ENCODE measurements around the gene KRTAP10-8. TPM values are rescaled to one million over a fixed set of nuclear protein-coding genes. Genes with fewer than 3 reads are reported as not detected.
"Not testable (repeated sequence)": the region's sequence is repeated elsewhere in the genome, so short reads cannot be mapped to it uniquely, and the experiment has no call there.

KRTAP10-8 gene
- total RNA-seq, 1 experiment from 2014 or later: not detected

- intact Hi-C loops (cut with micrococcal nuclease): no loop called here
- Histone ChIP-seq H3F3A (ENCODE audit: low read length, unreplicated experiment) (no peaks in the 10 kb centered on the region), H3K27me3 (ENCODE audit: low read length) (no peaks in the 10 kb centered on the region), H4K20me1 (ENCODE audit: low read length) (no peaks in the 10 kb centered on the region), H3K4me1 (ENCODE audit: insufficient read depth, low read length) (peaks cover 10% of the 10 kb centered on the region; the same call in 1 of the 2 replicates), H3K9ac (ENCODE audit: low read length) (no peak overlapping the region), H3K4me3 (ENCODE audit: low read length) (no peak overlapping the region), H3K36me3 (ENCODE audit: low read depth, low read length) (no peaks in the 10 kb centered on the region), H3K9me2 (replicated peaks; ENCODE audit: low read length) (no peaks in the 10 kb centered on the region), H3K27ac (ENCODE audit: low read length) (no peak overlapping the region), H3K9me3 (ENCODE audit: low read length) (0 out of 2 replicates have a peak, but pooled peaks cover 5% of the 10 kb centered on the region), H2AFZ (ENCODE audit: low read length) (no peak overlapping the region), H3K4me2 (ENCODE audit: low read length) (no peak overlapping the region), H3K79me2 (ENCODE audit: low read length) (no peaks in the 10 kb centered on the region)
- POLR2A ChIA-PET (ENCODE audit: unreplicated experiment): no interaction called here
- BruUV-seq (replicated peaks): no TSS peak
- TF ChIP-seq CTCF (conservative IDR thresholded peaks at IDR 0.05; ENCODE audit: low read depth, low read length): no peak
- no peak for TF ChIP-seq EZH2 (IDR thresholded peaks at IDR 0.05; ENCODE audit: low read length, unreplicated experiment)
- TF ChIP-seq EZH2phosphoT487 (IDR thresholded peaks at IDR 0.05; ENCODE audit: borderline replicate concordance, low read length): no peak
- CTCF ChIA-PET: interaction anchor here (1.7 kb wide), 1 partner anchor 215 kb away, joined by 4 read pairs; no protein-coding TSS in a partner anchor
- ATAC-seq (no peak), DNase-seq (no peak)
These were observed 32.6 kb upstream of the KRTAP10-8 start for GRCh38 chr21:44579056-44579832.

GRCh38 chr21:44579833-44580144 lies 32.1 kb upstream of the KRTAP10-8 start:
- no peaks in the 10 kb centered on the region for H3K9me2 ChIP-seq (replicated peaks; ENCODE audit: low read length)
- peak overlapping the region; percentile 51; the same call in 1 of the 2 replicates for H3K4me3 ChIP-seq (ENCODE audit: low read length)
- H4K20me1 ChIP-seq (ENCODE audit: low read length): no peaks in the 10 kb centered on the region
- TF ChIP-seq EZH2phosphoT487 (IDR thresholded peaks at IDR 0.05; ENCODE audit: borderline replicate concordance, low read length) (no peak), EZH2 (IDR thresholded peaks at IDR 0.05; ENCODE audit: low read length, unreplicated experiment) (no peak), CTCF (conservative IDR thresholded peaks at IDR 0.05; ENCODE audit: low read depth, low read length) (no peak)
- H3K27ac ChIP-seq (ENCODE audit: low read length): no peak overlapping the region
- H3K4me2 ChIP-seq (ENCODE audit: low read length): peak overlapping the region; percentile 82
- intact Hi-C loops (cut with micrococcal nuclease): no loop called here
- CTCF ChIA-PET: interaction anchor here (1.7 kb wide), 1 partner anchor 214 kb away, joined by 4 read pairs; no protein-coding TSS in a partner anchor
- no peak for DNase-seq
- 0 out of 2 replicates have a peak, but pooled peaks cover 5% of the 10 kb centered on the region for H3K9me3 ChIP-seq (ENCODE audit: low read length)
- no peak overlapping the region for H3K9ac ChIP-seq (ENCODE audit: low read length)
- ATAC-seq: peak; percentile 8
- no peaks in the 10 kb centered on the region for H3F3A ChIP-seq (ENCODE audit: low read length, unreplicated experiment)
- H3K4me1 ChIP-seq (ENCODE audit: insufficient read depth, low read length): peaks cover 10% of the 10 kb centered on the region; the same call in 1 of the 2 replicates
- no peaks in the 10 kb centered on the region for H3K36me3 ChIP-seq (ENCODE audit: low read depth, low read length)
- no peaks in the 10 kb centered on the region for H3K27me3 ChIP-seq (ENCODE audit: low read length)
- H2AFZ ChIP-seq (ENCODE audit: low read length): peak overlapping the region; percentile 61; the same call in 1 of the 2 replicates
- no peaks in the 10 kb centered on the region for H3K79me2 ChIP-seq (ENCODE audit: low read length)
- POLR2A ChIA-PET (ENCODE audit: unreplicated experiment): no interaction called here
- BruUV-seq (replicated peaks): no TSS peak

GRCh38 chr21:44580231-44580821 lies 31.6 kb upstream of the KRTAP10-8 start, which contains the start of gene KRTAP10-5:
TSS of gene KRTAP10-5 (minus strand) at chr21:44580604. CDS start at chr21:44580578, 26 bp downstream.
- H3F3A ChIP-seq (ENCODE audit: low read length, unreplicated experiment); H3K9me2 ChIP-seq (replicated peaks; ENCODE audit: low read length); H3K36me3 ChIP-seq (ENCODE audit: low read depth, low read length); H3K27me3 ChIP-seq (ENCODE audit: low read length); POLR2A ChIA-PET (ENCODE audit: unreplicated experiment); H3K9me3 ChIP-seq (ENCODE audit: low read length); H4K20me1 ChIP-seq (ENCODE audit: low read length); intact Hi-C loops (cut with micrococcal nuclease); BruUV-seq (replicated peaks); H3K79me2 ChIP-seq (ENCODE audit: low read length); H3K4me1 ChIP-seq (ENCODE audit: insufficient read depth, low read length): not testable (repeated sequence)
- CTCF ChIA-PET: interaction anchor here (0.6 to 1.7 kb wide), 3 partner anchors 92 to 213 kb away, joined by 4 to 12 read pairs (median 4); no protein-coding TSS in a partner anchor
- H3K9ac ChIP-seq (ENCODE audit: low read length): peak within 1 kb of the TSS; percentile 11; the same call in 1 of the 2 replicates
- H3K4me3 ChIP-seq (ENCODE audit: low read length): peak within 1 kb of the TSS; percentile 51
- peak within 1 kb of the TSS; percentile 40 for H3K27ac ChIP-seq (ENCODE audit: low read length)
- peak; percentile 64 for DNase-seq
- H2AFZ ChIP-seq (ENCODE audit: low read length): peak within 1 kb of the TSS; percentile 61
- H3K4me2 ChIP-seq (ENCODE audit: low read length): peak within 1 kb of the TSS; percentile 82
- ATAC-seq: peak; percentile 86
